ENCODE results near the gene TMEM86A. TPM values are rescaled to one million over a fixed set of nuclear protein-coding genes. Genes with fewer than 3 reads are reported as not detected.

TMEM86A gene
- total and polyA plus RNA-seq, 4 donors: 1.1 to 8.4 (median 3.2) TPM

GRCh38 chr11:18737642-18738041, 39.1 kb downstream of the TMEM86A start:
- no peak for DNase-seq
- 85 to 90% methylated on average over 8 of the region's 8 CpGs for WGBS, 2 donors
- Histone ChIP-seq H3K36me3 (ENCODE audit: control insufficient read depth in 1 of 2, insufficient read depth in 2 of 2, low read length in 1 of 2) (no peaks in the 10 kb centered on the region), H3K9me3 (ENCODE audit: control insufficient read depth, low read length) (no peaks in the 10 kb centered on the region), H3K27me3 (ENCODE audit: control insufficient read depth in 1 of 2, insufficient read depth in 2 of 2, low read length in 1 of 2) (no peaks in the 10 kb centered on the region), H3K4me1 (ENCODE audit: control insufficient read depth in 1 of 2, insufficient read depth in 2 of 2, low read length in 2 of 2) (no peaks in the 10 kb centered on the region), H3K4me3 (ENCODE audit: low read length in 2 of 2) (no peak overlapping the region), H3K27ac (ENCODE audit: low read depth in 1 of 2, low read length in 2 of 2) (no peak overlapping the region)
- ATAC-seq (ENCODE audit: low FRiP score): no peak
- intact Hi-C loops (cut with DNase I): no loop called here

- Histone ChIP-seq H3K36me3 (ENCODE audit: control insufficient read depth in 1 of 2, insufficient read depth in 2 of 2, low read length in 1 of 2) (no peaks in the 10 kb centered on the region), H3K27me3 (ENCODE audit: control insufficient read depth in 1 of 2, insufficient read depth in 2 of 2, low read length in 1 of 2) (no peaks in the 10 kb centered on the region), H3K27ac (ENCODE audit: low read depth in 1 of 2, low read length in 2 of 2) (no peak overlapping the region), H3K9me3 (ENCODE audit: control insufficient read depth, low read length) (no peaks in the 10 kb centered on the region), H3K4me1 (ENCODE audit: control insufficient read depth in 1 of 2, insufficient read depth in 2 of 2, low read length in 2 of 2) (no peaks in the 10 kb centered on the region), H3K4me3 (ENCODE audit: low read length in 2 of 2) (no peak overlapping the region)
- 78 to 83% methylated on average over 4 of the region's 4 CpGs for WGBS, 2 donors
- ATAC-seq (ENCODE audit: low FRiP score) (no peak), DNase-seq (no peak)
- intact Hi-C loops (cut with DNase I): no loop called here
Observed at GRCh38 chr11:18739685-18740084, 41.1 kb downstream of the TMEM86A start.

DNA sequence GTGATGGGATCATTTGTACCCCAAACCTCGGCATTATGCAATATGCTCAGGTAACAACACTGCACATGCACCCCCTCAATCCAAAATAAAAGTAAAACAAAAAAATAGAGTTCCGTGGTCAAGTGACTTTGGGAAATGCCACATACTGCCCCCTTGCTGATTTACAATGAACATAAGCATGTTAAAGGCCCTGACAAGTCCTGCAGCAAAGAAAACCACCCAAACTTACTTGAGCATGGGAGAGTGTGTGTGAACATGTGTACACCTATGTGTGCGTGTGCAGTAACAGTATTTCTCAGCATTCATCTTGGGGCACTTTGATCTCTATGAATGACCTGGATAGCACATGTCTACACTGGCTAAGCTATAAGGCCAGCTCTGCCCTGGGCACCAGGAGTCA, 43.2 kb downstream of the TMEM86A start:
- Histone ChIP-seq H3K4me3 (ENCODE audit: low read length in 2 of 2) (no peak overlapping the region), H3K27ac (ENCODE audit: low read depth in 1 of 2, low read length in 2 of 2) (no peak overlapping the region), H3K9me3 (ENCODE audit: control insufficient read depth, low read length) (no peaks in the 10 kb centered on the region), H3K36me3 (ENCODE audit: control insufficient read depth in 1 of 2, insufficient read depth in 2 of 2, low read length in 1 of 2) (no peaks in the 10 kb centered on the region), H3K27me3 (ENCODE audit: control insufficient read depth in 1 of 2, insufficient read depth in 2 of 2, low read length in 1 of 2) (no peaks in the 10 kb centered on the region), H3K4me1 (ENCODE audit: control insufficient read depth in 1 of 2, insufficient read depth in 2 of 2, low read length in 2 of 2) (no peaks in the 10 kb centered on the region)
- 86 to 92% methylated on average over 3 of the region's 3 CpGs for WGBS, 2 donors
- no peak for DNase-seq
- no peak for ATAC-seq (ENCODE audit: low FRiP score)
- intact Hi-C loops (cut with DNase I): no loop called here

- DNase-seq (no peak), ATAC-seq (ENCODE audit: low FRiP score) (no peak)
- H3K4me3 ChIP-seq (ENCODE audit: low read length in 2 of 2): no peak overlapping the region
- H3K9me3 ChIP-seq (ENCODE audit: control insufficient read depth, low read length): no peaks in the 10 kb centered on the region
- H3K27ac ChIP-seq (ENCODE audit: low read depth in 1 of 2, low read length in 2 of 2): no peak overlapping the region
- H3K4me1 ChIP-seq (ENCODE audit: control insufficient read depth in 1 of 2, insufficient read depth in 2 of 2, low read length in 2 of 2): no peaks in the 10 kb centered on the region
- no peaks in the 10 kb centered on the region for H3K36me3 ChIP-seq (ENCODE audit: control insufficient read depth in 1 of 2, insufficient read depth in 2 of 2, low read length in 1 of 2)
- H3K27me3 ChIP-seq (ENCODE audit: control insufficient read depth in 1 of 2, insufficient read depth in 2 of 2, low read length in 1 of 2): no peaks in the 10 kb centered on the region
- intact Hi-C loops (cut with DNase I): no loop called here
- WGBS, 2 donors: 81 to 90% methylated on average over 10 of the region's 10 CpGs
Observed at GRCh38 chr11:18743365-18743764, 44.8 kb downstream of the TMEM86A start.

- DNase-seq: no peak
- intact Hi-C loops (cut with DNase I): no loop called here
- Histone ChIP-seq H3K4me1 (ENCODE audit: control insufficient read depth in 1 of 2, insufficient read depth in 2 of 2, low read length in 2 of 2) (no peaks in the 10 kb centered on the region), H3K4me3 (ENCODE audit: low read length in 2 of 2) (no peak overlapping the region), H3K27me3 (ENCODE audit: control insufficient read depth in 1 of 2, insufficient read depth in 2 of 2, low read length in 1 of 2) (no peaks in the 10 kb centered on the region), H3K36me3 (ENCODE audit: control insufficient read depth in 1 of 2, insufficient read depth in 2 of 2, low read length in 1 of 2) (no peaks in the 10 kb centered on the region), H3K27ac (ENCODE audit: low read depth in 1 of 2, low read length in 2 of 2) (no peak overlapping the region), H3K9me3 (ENCODE audit: control insufficient read depth, low read length) (no peaks in the 10 kb centered on the region)
- ATAC-seq (ENCODE audit: low FRiP score): no peak
- WGBS, 2 donors: 84 to 87% methylated on average over 15 of the region's 15 CpGs
Observed at GRCh38 chr11:18743900-18744514, 45.4 kb downstream of the TMEM86A start.

GRCh38 chr11:18745251-18745650, 46.7 kb downstream of the TMEM86A start:
- DNase-seq: no peak
- intact Hi-C loops (cut with DNase I): no loop called here
- WGBS, 2 donors: 77 to 79% methylated on average over 6 of the region's 6 CpGs
- no peak for ATAC-seq (ENCODE audit: low FRiP score)
- Histone ChIP-seq H3K4me1 (ENCODE audit: control insufficient read depth in 1 of 2, insufficient read depth in 2 of 2, low read length in 2 of 2) (no peaks in the 10 kb centered on the region), H3K36me3 (ENCODE audit: control insufficient read depth in 1 of 2, insufficient read depth in 2 of 2, low read length in 1 of 2) (no peaks in the 10 kb centered on the region), H3K27ac (ENCODE audit: low read depth in 1 of 2, low read length in 2 of 2) (no peak overlapping the region), H3K9me3 (ENCODE audit: control insufficient read depth, low read length) (no peaks in the 10 kb centered on the region), H3K27me3 (ENCODE audit: control insufficient read depth in 1 of 2, insufficient read depth in 2 of 2, low read length in 1 of 2) (no peaks in the 10 kb centered on the region), H3K4me3 (ENCODE audit: low read length in 2 of 2) (no peak overlapping the region)

GRCh38 chr11:18748766-18749365, 50.3 kb downstream of the TMEM86A start:
- ATAC-seq (ENCODE audit: low FRiP score) (no peak), DNase-seq (no peak)
- H3K36me3 ChIP-seq (ENCODE audit: control insufficient read depth in 1 of 2, insufficient read depth in 2 of 2, low read length in 1 of 2): no peaks in the 10 kb centered on the region
- no peaks in the 10 kb centered on the region for H3K27me3 ChIP-seq (ENCODE audit: control insufficient read depth in 1 of 2, insufficient read depth in 2 of 2, low read length in 1 of 2)
- no peak overlapping the region for H3K4me3 ChIP-seq (ENCODE audit: low read length in 2 of 2)
- H3K27ac ChIP-seq (ENCODE audit: low read depth in 1 of 2, low read length in 2 of 2): no peak overlapping the region
- no peaks in the 10 kb centered on the region for H3K9me3 ChIP-seq (ENCODE audit: control insufficient read depth, low read length)
- intact Hi-C loops (cut with DNase I): no loop called here
- no peaks in the 10 kb centered on the region for H3K4me1 ChIP-seq (ENCODE audit: control insufficient read depth in 1 of 2, insufficient read depth in 2 of 2, low read length in 2 of 2)
- 79 to 88% methylated on average over 13 of the region's 13 CpGs for WGBS, 2 donors

DNA sequence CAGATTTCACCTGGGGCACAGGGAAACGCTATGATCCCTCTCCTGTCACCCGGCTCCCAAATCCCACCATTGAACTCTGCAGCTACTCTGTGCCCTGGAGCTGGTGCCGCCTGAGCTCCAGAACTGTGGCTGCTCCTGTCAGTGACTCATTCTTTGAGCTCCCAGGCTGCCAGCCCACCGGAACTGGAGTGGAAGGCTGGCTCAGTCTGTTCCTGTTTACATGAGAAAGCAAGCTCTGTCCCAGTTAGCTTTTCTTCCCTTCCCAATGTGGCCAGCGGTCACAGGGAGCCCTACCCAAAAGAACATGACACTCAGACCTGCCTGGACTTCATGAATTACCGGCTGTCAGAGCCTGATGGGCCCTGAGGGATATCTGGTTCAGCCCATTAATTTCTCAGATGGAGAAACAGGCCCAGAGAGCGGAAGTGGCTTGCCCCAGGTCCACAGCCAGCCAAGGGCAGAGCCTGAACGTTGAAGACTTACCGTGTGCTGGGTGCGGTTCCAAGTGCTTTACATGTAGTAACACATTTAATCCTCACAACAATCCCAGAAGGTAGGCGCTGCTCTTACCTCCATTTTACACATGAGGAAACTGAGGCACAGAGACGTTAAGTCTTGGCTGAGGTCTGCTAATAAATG, 51.2 kb downstream of the TMEM86A start:
- no peaks in the 10 kb centered on the region for H3K9me3 ChIP-seq (ENCODE audit: control insufficient read depth, low read length)
- H3K27ac ChIP-seq (ENCODE audit: low read depth in 1 of 2, low read length in 2 of 2): no peak overlapping the region
- ATAC-seq (ENCODE audit: low FRiP score) (no peak), DNase-seq (peak in 1 of 2 donors; percentile 79)
- intact Hi-C loops (cut with DNase I): no loop called here
- H3K4me1 ChIP-seq (ENCODE audit: control insufficient read depth in 1 of 2, insufficient read depth in 2 of 2, low read length in 2 of 2): no peaks in the 10 kb centered on the region
- H3K27me3 ChIP-seq (ENCODE audit: control insufficient read depth in 1 of 2, insufficient read depth in 2 of 2, low read length in 1 of 2): no peaks in the 10 kb centered on the region
- 51 to 52% methylated on average over 12 of the region's 12 CpGs for WGBS, 2 donors
- no peaks in the 10 kb centered on the region for H3K36me3 ChIP-seq (ENCODE audit: control insufficient read depth in 1 of 2, insufficient read depth in 2 of 2, low read length in 1 of 2)
- H3K4me3 ChIP-seq (ENCODE audit: low read length in 2 of 2): no peak overlapping the region

GRCh38 chr11:18750944-18751343, 52.4 kb downstream of the TMEM86A start:
- Histone ChIP-seq H3K4me3 (ENCODE audit: low read length in 2 of 2) (no peak overlapping the region), H3K27me3 (ENCODE audit: control insufficient read depth in 1 of 2, insufficient read depth in 2 of 2, low read length in 1 of 2) (no peaks in the 10 kb centered on the region), H3K27ac (ENCODE audit: low read depth in 1 of 2, low read length in 2 of 2) (no peak overlapping the region), H3K9me3 (ENCODE audit: control insufficient read depth, low read length) (no peaks in the 10 kb centered on the region), H3K36me3 (ENCODE audit: control insufficient read depth in 1 of 2, insufficient read depth in 2 of 2, low read length in 1 of 2) (no peaks in the 10 kb centered on the region), H3K4me1 (ENCODE audit: control insufficient read depth in 1 of 2, insufficient read depth in 2 of 2, low read length in 2 of 2) (no peaks in the 10 kb centered on the region)
- 80 to 90% methylated on average over 3 of the region's 3 CpGs for WGBS, 2 donors
- ATAC-seq (ENCODE audit: low FRiP score) (no peak), DNase-seq (no peak)
- intact Hi-C loops (cut with DNase I): no loop called here

All from aorta (tissue), 5 donors.